Natural killer cell treated with Interleukin-12 subunit alpha and Interleukin-12 subunit beta and Interleukin-15 and Interleukin-18, amount 100 ng/mL, for 72 hours (primary cell): ENCODE results near the gene ERFE. TPM values are rescaled to one million over a fixed set of nuclear protein-coding genes. Genes with fewer than 3 reads are reported as not detected.

Experiments used
- ATAC-seq, 2 donors: fragments of 150-1000 bp; cut with Tn5 transposase in 1 of 2; sonication (Bioruptor Pico), chemical (Tn5 transposase) in 1 of 2; 2 replicates each; pipeline ENCODE4 v1.10.0; 2021
- DNase-seq: peaks from one replicate; pipeline ENCODE4 v3.0.0; 2022; ENCODE audit warnings: low spot score
- H3K27ac Mint-ChIP-seq, 2 donors: 1 replicate in 1 of 2; 2 replicates in 1 of 2; pipeline ENCODE4 v1.8.0; 2022; ENCODE audit warnings: mixed read lengths in 2 of 2, mild to moderate bottlenecking in 1 of 2, moderate library complexity in 1 of 2
- H3K27me3 Mint-ChIP-seq, 2 donors: 1 replicate in 1 of 2; 2 replicates in 1 of 2; pipeline ENCODE4 v1.8.0; 2022; ENCODE audit warnings: mixed read lengths in 2 of 2
- H3K36me3 Mint-ChIP-seq: one replicate; pipeline ENCODE4 v1.8.0; 2022; ENCODE audit warnings: mixed read lengths
- H3K4me1 Mint-ChIP-seq, 2 donors: 1 replicate in 1 of 2; 2 replicates in 1 of 2; pipeline ENCODE4 v1.8.0; 2022; ENCODE audit warnings: low read depth in 2 of 2, mixed read lengths in 2 of 2, mild to moderate bottlenecking in 1 of 2
- H3K4me3 Mint-ChIP-seq: one replicate; pipeline ENCODE4 v1.8.0; 2022; ENCODE audit warnings: mixed read lengths
- H3K9me3 Mint-ChIP-seq: 2 replicates; pipeline ENCODE4 v1.8.0; 2022; ENCODE audit warnings: mixed read lengths
- total RNA-seq, 2 donors: library from RNA; stranded (reverse); gene quantifications; one replicate each; pipeline ENCODE4 v1.2.3, GENCODE V29; 2022

The ERFE gene
- total RNA-seq, 2 donors from 2014 or later = 0.20 to 3.8 TPM

DNA sequence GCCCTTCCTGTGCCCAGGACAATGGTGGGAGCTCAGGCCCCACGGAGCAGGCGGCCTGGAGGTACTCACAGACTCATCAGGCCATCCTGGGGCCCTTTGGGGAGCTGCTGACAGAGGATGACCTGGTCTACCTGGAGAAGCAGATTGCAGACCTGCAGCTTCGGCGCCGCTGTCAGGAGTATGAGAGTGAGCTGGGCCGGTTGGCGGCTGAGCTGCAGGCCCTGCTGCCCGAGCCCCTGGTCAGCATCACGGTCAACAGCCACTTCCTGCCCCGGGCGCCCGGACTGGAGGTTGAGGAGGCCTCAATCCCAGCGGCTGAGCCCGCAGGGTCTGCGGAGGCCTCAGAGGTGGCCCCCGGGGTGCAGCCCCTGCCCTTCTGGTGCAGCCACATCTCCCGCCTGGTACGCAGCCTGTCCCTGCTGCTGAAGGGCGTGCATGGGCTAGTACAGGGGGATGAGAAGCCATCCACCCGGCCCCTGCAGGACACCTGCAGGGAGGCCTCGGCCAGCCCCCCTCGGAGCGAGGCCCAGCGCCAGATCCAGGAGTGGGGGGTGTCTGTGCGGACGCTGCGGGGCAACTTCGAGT, 28.6 kb upstream of the ERFE start:
- no peaks in the 10 kb centered on the region for H3K36me3 Mint-ChIP-seq
- DNase-seq (peak; percentile 56), ATAC-seq (peak in 1 of 2 donors; percentile 20)
- no peaks in the 10 kb centered on the region for H3K27me3 Mint-ChIP-seq
- H3K27ac Mint-ChIP-seq = no peak overlapping the region
- no peak overlapping the region for H3K4me3 Mint-ChIP-seq
- no peaks in the 10 kb centered on the region for H3K9me3 Mint-ChIP-seq
- H3K4me1 Mint-ChIP-seq = no peaks in the 10 kb centered on the region

DNA sequence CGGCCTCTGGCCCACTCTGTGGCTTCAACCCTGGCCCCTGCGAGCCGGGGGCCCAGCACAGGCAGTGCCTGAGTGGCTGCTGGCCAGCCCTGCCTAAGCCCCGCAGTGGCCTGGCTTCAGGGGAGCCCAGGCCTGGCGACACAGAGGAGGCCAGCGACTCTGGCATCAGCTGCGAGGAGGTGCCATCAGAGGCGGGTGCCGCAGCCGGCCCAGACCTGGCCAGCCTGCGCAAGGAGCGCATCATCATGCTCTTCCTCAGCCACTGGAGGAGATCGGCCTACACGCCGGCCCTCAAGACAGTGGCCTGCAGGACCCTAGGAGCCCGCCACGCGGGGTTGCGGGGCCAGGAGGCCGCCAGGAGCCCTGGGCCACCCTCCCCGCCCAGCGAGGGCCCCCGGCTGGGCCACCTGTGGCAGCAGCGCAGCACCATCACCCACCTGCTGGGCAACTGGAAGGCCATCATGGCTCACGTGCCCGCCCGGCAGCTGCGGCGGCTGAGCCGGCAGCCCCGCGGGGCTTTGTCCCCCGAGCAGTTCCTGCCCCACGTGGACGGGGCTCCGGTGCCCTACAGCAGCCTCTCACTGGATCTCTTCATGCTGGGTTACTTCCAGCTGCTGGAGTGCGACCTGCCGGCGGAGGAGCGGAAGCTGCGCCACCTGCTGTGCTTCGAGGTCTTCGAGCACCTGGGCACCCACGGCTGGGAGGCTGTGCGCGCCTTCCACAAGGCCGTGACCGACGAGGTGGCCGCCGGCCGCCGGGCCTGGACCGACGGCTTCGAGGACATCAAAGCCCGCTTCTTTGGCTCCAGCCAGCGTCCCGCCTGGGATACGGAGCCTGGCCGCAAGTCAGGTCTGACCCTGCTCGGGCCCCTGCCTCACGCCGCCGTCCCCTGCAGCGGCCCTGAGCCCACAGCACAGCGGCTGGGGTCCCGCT, 27.8 kb upstream of the ERFE start:
- H3K4me1 Mint-ChIP-seq = no peaks in the 10 kb centered on the region

DNA sequence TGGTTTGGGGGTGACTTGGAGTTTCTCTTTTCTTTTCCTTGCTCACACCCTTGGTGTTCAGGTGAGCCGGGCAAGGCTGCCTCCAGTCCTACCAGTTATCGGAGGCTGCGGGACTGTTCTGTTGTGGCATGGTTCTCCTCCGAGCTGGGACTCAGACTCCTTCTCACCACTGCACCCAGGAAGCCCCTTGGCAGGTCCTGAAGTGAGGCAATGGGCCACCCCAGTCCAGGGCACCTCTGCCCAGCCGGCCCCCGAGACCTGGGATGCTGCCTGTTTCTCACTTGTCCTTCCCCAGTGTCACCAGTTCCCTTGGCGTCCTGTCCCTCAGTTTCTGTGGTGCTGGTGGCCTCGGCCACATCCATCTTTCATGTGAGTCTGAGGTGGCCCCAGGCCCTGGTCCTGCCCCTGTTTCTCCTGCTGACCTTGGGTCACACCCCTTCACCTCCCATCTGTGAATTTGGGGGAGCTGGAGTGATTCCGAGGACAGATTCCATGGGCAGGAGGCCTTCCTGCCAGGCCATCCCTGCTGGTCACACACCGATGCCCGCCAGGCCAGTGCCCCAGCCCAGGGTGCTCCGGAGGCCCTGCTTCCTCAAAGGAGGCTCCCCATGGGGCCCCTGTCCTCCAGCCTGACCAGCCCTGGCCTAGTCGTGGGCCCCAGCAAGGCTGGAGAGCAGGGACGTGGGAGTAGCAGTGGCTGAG, 26.9 kb upstream of the ERFE start:
- DNase-seq (peak; percentile 54), ATAC-seq (no peak)
- Mint-ChIP-seq H3K4me3 (no peak overlapping the region), H3K4me1 (no peaks in the 10 kb centered on the region), H3K27me3 (no peaks in the 10 kb centered on the region), H3K36me3 (no peaks in the 10 kb centered on the region), H3K27ac (no peak overlapping the region), H3K9me3 (no peaks in the 10 kb centered on the region)

More for the DNA sequence above, 27.8 kb upstream of the ERFE start:
- Mint-ChIP-seq H3K27ac (no peak overlapping the region), H3K27me3 (no peaks in the 10 kb centered on the region), H3K36me3 (no peaks in the 10 kb centered on the region), H3K9me3 (no peaks in the 10 kb centered on the region), H3K4me3 (no peak overlapping the region)
- peak; percentile 59 for DNase-seq
- no peak for ATAC-seq

DNA sequence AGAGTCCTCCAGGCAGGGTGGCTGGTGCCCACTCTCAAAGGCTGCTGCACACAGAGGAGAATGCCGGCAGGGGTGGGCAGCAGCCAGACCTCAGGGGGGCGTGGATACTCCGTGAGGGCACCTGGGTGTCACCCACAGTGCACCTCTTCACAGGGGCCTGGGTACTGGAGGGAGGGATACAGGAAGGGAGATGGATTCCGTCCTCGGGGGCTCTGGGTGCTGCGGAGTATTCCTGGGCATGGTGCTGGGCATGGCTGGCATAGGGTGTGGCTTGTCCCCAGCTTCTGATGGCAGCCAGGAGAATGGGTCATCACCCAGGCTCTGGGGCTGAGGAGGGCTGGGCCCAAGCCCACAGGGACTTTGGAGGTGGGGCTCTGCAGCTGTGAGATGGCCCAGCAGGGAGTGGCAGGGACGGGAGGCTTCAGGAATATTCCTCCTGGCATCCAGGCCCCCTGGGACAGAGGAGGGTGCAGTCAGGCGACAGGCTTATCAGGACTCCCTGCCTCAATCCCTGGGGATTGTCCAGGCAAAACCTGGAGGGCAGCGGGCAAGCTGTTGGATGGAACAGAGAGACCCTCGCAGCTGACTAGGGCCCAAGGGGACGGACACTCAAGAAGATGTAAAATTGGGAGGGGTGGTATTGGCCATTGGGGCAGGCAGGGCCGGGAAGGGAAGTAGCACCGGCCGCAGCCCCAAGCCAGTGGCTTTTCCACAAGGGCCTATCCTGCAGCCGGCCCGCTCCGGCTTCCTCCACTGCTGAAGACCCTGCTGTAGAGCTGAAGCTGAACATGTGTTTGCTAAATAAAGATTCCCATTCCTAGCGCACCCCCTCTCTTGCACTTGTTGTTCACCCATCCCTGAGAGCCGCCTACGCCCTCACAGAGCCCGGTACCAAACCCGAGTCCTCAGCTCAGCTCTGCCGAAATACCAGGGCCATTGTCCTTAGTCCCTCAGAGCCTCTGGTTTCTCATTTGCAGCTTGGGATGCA, 26.0 kb upstream of the ERFE start:
- ATAC-seq (no peak), DNase-seq (peak; percentile 48)
- H3K9me3 Mint-ChIP-seq = no peaks in the 10 kb centered on the region
- no peak overlapping the region for H3K27ac Mint-ChIP-seq
- no peaks in the 10 kb centered on the region for H3K27me3 Mint-ChIP-seq
- no peaks in the 10 kb centered on the region for H3K4me1 Mint-ChIP-seq
- no peaks in the 10 kb centered on the region for H3K36me3 Mint-ChIP-seq
- no peak overlapping the region for H3K4me3 Mint-ChIP-seq

DNA sequence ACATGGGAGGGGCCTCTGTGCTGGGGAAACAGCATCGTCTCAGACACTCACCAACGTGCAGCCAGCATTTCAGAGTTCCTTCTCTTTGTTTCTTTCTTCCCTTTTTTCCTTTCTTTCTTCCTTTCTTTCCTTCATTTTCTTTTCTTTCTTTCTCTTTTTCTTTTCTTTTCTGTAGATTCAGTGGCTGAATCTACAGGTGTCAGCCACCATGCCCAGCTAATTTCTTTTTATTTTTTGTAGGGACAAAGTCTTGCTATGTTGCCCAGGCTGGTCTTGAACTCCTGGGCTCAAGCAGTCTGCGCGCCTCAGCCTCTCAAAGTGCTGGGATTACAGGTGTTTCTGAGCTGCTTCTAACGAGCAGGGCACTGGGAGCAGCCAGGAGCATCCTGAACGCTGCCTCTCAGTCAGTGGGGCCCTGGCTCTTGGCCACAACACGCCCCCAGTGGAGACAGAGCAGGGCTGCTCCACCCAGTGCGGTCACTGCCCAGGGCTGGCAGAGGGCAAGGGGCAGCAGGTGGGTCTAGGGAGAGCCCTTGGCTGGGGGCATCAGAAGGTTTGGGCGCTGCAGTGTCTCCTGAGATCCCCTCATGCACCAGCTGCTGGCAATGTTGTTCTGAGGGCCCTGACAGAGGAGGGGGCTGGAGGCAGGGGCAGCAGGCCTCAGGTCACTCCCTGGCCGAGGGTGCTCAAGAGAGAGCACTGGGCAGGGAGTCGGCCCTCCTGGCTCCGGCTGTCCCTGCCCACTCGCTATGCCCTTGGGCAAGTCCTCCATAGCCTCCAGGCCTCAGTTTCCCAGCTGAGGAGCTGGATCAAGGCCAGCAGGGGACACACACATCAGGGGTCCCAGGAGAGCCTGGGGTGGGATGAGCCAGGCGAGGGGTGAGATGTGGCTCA, 25.0 kb upstream of the ERFE start:
- Mint-ChIP-seq H3K27me3 (no peaks in the 10 kb centered on the region), H3K4me1 (no peaks in the 10 kb centered on the region)

DNA sequence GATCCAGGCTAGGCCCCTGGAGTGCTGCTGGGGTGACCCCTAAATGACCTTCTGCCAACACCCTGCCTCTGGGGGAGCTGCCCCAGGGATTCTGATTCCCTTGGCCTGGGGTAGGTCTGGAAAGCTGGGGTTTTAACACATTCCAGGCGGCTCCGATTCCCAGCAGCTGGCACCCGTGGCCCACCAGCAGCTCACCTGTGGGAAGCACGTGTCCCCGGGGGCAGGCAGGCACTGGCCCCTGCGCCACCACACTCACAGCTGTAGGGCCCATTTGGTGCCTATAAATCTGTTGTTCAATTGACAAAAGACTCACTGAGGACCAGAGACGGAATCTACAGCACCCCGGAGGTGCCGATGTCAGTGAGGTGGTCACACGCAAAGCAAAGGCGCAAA, 24.4 kb upstream of the ERFE start:
- H3K27me3 Mint-ChIP-seq = no peaks in the 10 kb centered on the region
- H3K36me3 Mint-ChIP-seq = no peaks in the 10 kb centered on the region
- no peaks in the 10 kb centered on the region for H3K9me3 Mint-ChIP-seq
- no peaks in the 10 kb centered on the region for H3K4me1 Mint-ChIP-seq
- no peak for DNase-seq
- ATAC-seq = no peak
- H3K27ac Mint-ChIP-seq = no peak overlapping the region
- H3K4me3 Mint-ChIP-seq = no peak overlapping the region

More for the DNA sequence above, 25.0 kb upstream of the ERFE start:
- Mint-ChIP-seq H3K9me3 (no peaks in the 10 kb centered on the region), H3K4me3 (no peak overlapping the region), H3K36me3 (no peaks in the 10 kb centered on the region), H3K27ac (no peak overlapping the region)
- DNase-seq (peak; percentile 52), ATAC-seq (no peak)

DNA sequence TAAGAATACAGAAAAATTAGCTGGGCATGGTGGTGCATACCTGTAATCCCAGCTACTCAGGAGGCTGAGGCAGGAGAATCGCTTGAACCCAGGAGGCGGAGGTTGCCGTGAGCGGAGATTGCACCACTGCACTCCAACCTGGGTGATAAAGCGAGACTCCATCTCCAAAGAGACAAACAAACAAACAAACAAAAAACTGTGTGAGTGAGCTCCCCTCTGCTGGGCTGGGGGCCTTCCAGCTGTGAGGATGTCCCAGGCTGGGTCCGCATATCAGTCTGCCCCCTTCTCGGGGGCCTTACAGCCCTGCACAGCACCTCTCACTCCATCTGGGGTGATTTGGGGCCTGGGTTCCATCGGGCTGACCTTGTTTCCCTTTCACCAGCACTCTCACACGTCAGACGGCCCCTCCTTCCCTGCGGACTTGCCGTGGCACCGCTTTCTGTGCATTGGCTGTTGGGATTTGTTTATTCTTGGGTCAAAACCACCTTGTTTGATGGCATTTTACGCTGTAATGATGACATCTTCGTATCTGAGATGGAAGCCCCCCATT, 23.1 kb upstream of the ERFE start:
- Mint-ChIP-seq H3K36me3 (no peaks in the 10 kb centered on the region), H3K4me3 (no peak overlapping the region), H3K27me3 (no peaks in the 10 kb centered on the region), H3K9me3 (no peaks in the 10 kb centered on the region), H3K4me1 (peaks cover 0 to 2% of the 10 kb centered on the region in 2 donors), H3K27ac (peak overlapping the region in 1 of 2 donors; percentile 33)
- ATAC-seq (no peak), DNase-seq (peak; percentile 54)

DNA sequence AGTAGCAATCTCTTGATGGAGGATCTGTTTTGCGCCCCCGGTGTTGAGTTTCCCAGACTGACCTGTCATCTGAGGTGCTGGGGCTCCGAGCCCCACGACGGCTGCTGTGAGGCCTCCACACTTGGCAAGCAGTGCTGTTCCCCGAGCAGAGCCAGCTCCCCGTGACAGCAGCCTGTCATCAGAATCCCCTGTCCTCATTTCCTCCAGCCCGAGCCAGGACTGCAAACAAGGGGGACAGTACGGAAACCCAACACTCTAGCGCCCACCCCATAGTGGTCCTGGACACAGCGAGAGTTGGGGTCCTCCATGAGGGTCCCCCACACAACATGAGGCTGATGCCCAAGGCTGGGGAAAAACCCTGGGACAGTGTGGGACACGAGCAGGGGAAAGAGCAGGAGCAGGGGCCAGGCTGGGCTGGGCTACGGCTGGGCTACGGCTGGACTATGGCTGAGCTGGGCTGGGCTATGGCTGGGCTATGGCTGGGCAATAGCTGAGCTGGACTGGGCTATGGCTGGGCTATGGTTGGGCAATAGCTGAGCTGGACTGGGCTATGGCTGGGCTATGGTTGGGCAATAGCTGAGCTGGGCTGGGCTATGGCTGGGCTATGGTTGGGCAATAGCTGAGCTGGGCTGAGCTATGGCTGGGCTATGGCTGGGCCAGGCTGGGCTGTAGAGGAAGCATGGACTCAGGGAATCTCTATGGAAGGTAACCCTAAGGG, 21.8 kb upstream of the ERFE start:
- peaks cover 0 to 10% of the 10 kb centered on the region in 2 donors for H3K4me1 Mint-ChIP-seq
- ATAC-seq (peak in 1 of 2 donors; percentile 63), DNase-seq (peak; percentile 52)
- no peaks in the 10 kb centered on the region for H3K36me3 Mint-ChIP-seq
- H3K4me3 Mint-ChIP-seq = no peak overlapping the region
- no peak overlapping the region for H3K27ac Mint-ChIP-seq
- no peaks in the 10 kb centered on the region for H3K9me3 Mint-ChIP-seq
- H3K27me3 Mint-ChIP-seq = no peaks in the 10 kb centered on the region

DNA sequence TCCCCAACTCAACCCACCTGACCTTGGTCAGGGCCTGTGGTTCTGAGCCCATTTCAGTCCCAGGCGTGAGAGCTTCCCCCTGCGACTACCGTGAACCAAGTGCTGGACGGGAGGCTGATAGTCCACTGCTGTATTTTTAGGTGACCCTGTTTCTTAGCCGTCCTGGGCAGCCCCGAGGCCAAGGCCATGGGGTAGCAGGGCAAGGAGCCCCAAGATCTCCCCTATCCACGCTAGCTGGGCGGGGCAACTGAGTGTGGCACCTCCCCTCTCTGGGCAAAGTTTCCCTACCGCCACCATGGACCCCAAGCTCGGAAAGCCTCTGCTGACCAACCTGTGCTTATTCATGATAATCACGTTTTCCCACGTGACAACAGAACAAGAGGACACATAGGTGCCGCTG, 20.9 kb upstream of the ERFE start:
- ATAC-seq = no peak

DNA sequence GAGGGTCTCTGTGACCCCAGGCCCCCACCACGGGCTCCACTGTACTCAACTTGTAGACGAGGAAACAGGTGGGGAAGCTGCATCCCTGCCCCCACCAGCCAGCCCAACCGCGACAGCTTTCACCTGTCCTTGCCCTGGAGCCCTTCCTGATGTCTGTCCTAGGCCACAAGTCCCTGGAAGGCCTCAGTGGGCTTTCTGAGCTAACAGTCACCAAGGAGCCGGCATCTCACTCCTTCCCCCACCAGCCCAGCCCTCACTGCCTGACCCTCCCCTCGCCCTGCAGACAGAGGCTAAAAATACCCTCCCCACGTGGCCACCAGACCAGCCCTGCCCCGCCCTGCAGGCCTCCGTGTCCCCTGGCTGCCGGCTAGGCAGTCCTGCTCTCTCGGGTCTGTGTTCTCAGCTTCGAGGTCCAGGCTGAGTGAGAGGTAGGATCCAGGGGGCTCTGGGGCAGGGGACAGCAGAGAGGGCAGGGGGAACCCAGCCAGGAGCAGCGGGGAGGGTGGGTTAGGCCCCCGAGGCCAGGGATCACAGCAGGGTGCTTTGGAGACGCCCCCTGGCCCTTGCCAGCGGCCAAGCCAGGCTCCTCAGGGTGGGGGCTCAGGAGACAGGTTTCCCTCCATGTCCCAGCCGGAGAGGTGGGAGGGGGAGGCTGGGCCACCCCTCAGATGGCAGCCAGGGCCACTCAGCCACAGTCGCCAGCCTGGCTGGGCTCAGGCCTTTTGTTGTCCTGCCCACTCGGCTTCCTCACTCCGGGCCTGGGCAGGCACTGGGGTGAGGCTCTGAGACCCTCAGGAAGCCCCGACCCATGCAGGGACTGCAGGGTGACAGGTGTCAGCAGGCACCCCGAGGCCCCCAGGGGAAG, 20.2 kb upstream of the ERFE start, which contains the start of gene KLHL30:
Gene KLHL30, plus strand, starts transcription at position 338 of the 865 bp plus-strand sequence. CDS start 2,087 bp downstream, outside the sequence.
- DNase-seq (no peak), ATAC-seq (no peak)
- Mint-ChIP-seq H3K27ac (no peak within 1 kb of the TSS), H3K4me3 (no peak within 1 kb of the TSS), H3K36me3 (no peaks in the 10 kb centered on the region), H3K4me1 (peaks cover 0 to 12% of the 10 kb centered on the region in 2 donors), H3K9me3 (no peaks in the 10 kb centered on the region), H3K27me3 (no peaks in the 10 kb centered on the region)

More for the DNA sequence above, 20.9 kb upstream of the ERFE start:
- no peaks in the 10 kb centered on the region for H3K27me3 Mint-ChIP-seq
- H3K9me3 Mint-ChIP-seq = no peaks in the 10 kb centered on the region
- no peak overlapping the region for H3K4me3 Mint-ChIP-seq
- peaks cover 0 to 10% of the 10 kb centered on the region in 2 donors for H3K4me1 Mint-ChIP-seq
- H3K27ac Mint-ChIP-seq = no peak overlapping the region
- H3K36me3 Mint-ChIP-seq = no peaks in the 10 kb centered on the region
- DNase-seq = no peak
